Mesenchymal stem cell (in vitro differentiated cells and primary cell): ENCODE data around the gene KIN. TPM values are rescaled to one million over a fixed set of nuclear protein-coding genes. Genes with fewer than 3 reads are reported as not detected.

Experiments used
- DNase-seq: peaks from one replicate; pipeline ENCODE4 v3.0.0-alpha.2; 2013
- H2AFZ ChIP-seq: one replicate; pipeline ENCODE4 v1.6.1; 2013; ENCODE audit warnings: low read depth, mild to moderate bottlenecking, control low read depth, inconsistent platforms, low read length, moderate library complexity
- H2AK5ac ChIP-seq: 2 replicates; pipeline ENCODE4 v1.6.1; 2013; ENCODE audit warnings: low read length, moderate library complexity, mild to moderate bottlenecking, inconsistent platforms; ENCODE audit not compliant: severe bottlenecking
- H2BK120ac ChIP-seq: one replicate; pipeline ENCODE4 v1.6.1; 2013; ENCODE audit warnings: low read depth, mild to moderate bottlenecking, inconsistent platforms, low read length, moderate library complexity
- H2BK12ac ChIP-seq, 2 experiments: one replicate each; pipeline ENCODE4 v1.6.1; 2013; ENCODE audit warnings: inconsistent platforms in 2 of 2, low read length in 2 of 2, mild to moderate bottlenecking in 2 of 2, moderate library complexity in 2 of 2, control low read depth in 1 of 2
- H2BK15ac ChIP-seq: one replicate; pipeline ENCODE4 v1.6.1; 2013; ENCODE audit warnings: mild to moderate bottlenecking, low read depth, inconsistent platforms; ENCODE audit not compliant: poor library complexity, severe bottlenecking
- H2BK5ac ChIP-seq: 2 replicates; pipeline ENCODE4 v1.6.1; 2013; ENCODE audit warnings: low read depth, mild to moderate bottlenecking, low read length, control low read depth, inconsistent platforms; ENCODE audit not compliant: poor library complexity, severe bottlenecking
- H3K14ac ChIP-seq, 2 experiments: one replicate each; pipeline ENCODE4 v1.6.1; 2013; ENCODE audit warnings: inconsistent platforms in 2 of 2, low read length in 2 of 2, control low read depth in 1 of 2, mild to moderate bottlenecking in 1 of 2, moderate library complexity in 1 of 2
- H3K18ac ChIP-seq, 2 experiments: one replicate each; pipeline ENCODE4 v1.6.1; 2013; ENCODE audit warnings: inconsistent platforms in 2 of 2, low read length in 2 of 2, control low read depth in 1 of 2, low read depth in 1 of 2, mild to moderate bottlenecking in 1 of 2
- H3K23ac ChIP-seq, 2 experiments: one replicate each; pipeline ENCODE4 v1.6.1; 2013; ENCODE audit warnings: inconsistent platforms in 2 of 2, low read length in 2 of 2, mild to moderate bottlenecking in 2 of 2, moderate library complexity in 2 of 2, control low read depth in 1 of 2
- H3K27ac ChIP-seq: 2 replicates; pipeline ENCODE4 v1.5.1; 2013; ENCODE audit warnings: mild to moderate bottlenecking, moderate library complexity, low read length, control low read depth, inconsistent platforms; ENCODE audit not compliant: poor library complexity, severe bottlenecking
- H3K27me3 ChIP-seq, 2 experiments: 2 replicates each; pipeline versions ENCODE4 v1.6.1 to v1.7.0; 2013; ENCODE audit warnings: low read length in 2 of 2, mild to moderate bottlenecking in 2 of 2, moderate library complexity in 2 of 2, control low read depth in 1 of 2, inconsistent platforms in 1 of 2; ENCODE audit not compliant: control insufficient read depth in 1 of 2, insufficient read depth in 1 of 2
- H3K36me3 ChIP-seq, 2 experiments: 2 replicates each; pipeline versions ENCODE4 v1.6.1 to v1.7.0; 2013; ENCODE audit warnings: low read length in 2 of 2, control low read depth in 1 of 2, inconsistent platforms in 1 of 2, low read depth in 1 of 2, mild to moderate bottlenecking in 1 of 2; ENCODE audit not compliant: insufficient read depth in 2 of 2, control insufficient read depth in 1 of 2
- H3K4ac ChIP-seq, 2 experiments: one replicate each; pipeline ENCODE4 v1.6.1; 2013; ENCODE audit warnings: inconsistent platforms in 2 of 2, low read length in 2 of 2, mild to moderate bottlenecking in 2 of 2, moderate library complexity in 2 of 2, control low read depth in 1 of 2, low read depth in 1 of 2
- H3K4me1 ChIP-seq: 2 replicates; pipeline ENCODE4 v1.6.1; 2013; ENCODE audit warnings: low read depth, low read length, control low read depth; ENCODE audit not compliant: control insufficient read depth, insufficient read depth
- H3K4me2 ChIP-seq: 2 replicates; pipeline ENCODE4 v1.6.1; 2013; ENCODE audit warnings: low read length, mild to moderate bottlenecking, inconsistent platforms; ENCODE audit not compliant: poor library complexity, severe bottlenecking
- H3K4me3 ChIP-seq, 2 experiments: 2 replicates each; pipeline versions ENCODE4 v1.5.1 to v1.7.0; 2013; ENCODE audit warnings: low read length in 2 of 2, mild to moderate bottlenecking in 2 of 2, control low read depth in 1 of 2, low read depth in 1 of 2; ENCODE audit not compliant: insufficient read depth in 1 of 2
- H3K79me1 ChIP-seq: replicated peaks from 2 replicates; pipeline ENCODE4 v1.6.1; 2013; ENCODE audit warnings: mild to moderate bottlenecking, control low read depth, low read length, inconsistent platforms; ENCODE audit not compliant: poor library complexity, severe bottlenecking
- H3K9ac ChIP-seq: 2 replicates; pipeline ENCODE4 v1.7.0; 2013; ENCODE audit warnings: mild to moderate bottlenecking, low read length, moderate library complexity
- H3K9me3 ChIP-seq: 2 replicates; pipeline ENCODE4 v1.7.0; 2013; ENCODE audit warnings: mild to moderate bottlenecking, low read length; ENCODE audit not compliant: control insufficient read depth
- H4K8ac ChIP-seq: one replicate; pipeline ENCODE4 v1.6.1; 2013; ENCODE audit warnings: inconsistent platforms, mild to moderate bottlenecking, low read length, moderate library complexity
- H4K91ac ChIP-seq: one replicate; pipeline ENCODE4 v1.6.1; 2013; ENCODE audit warnings: mild to moderate bottlenecking, low read length, inconsistent platforms
- WGBS: methylation state at CpG from one replicate; pipeline ENCODE4 v1.1.7; 2013; ENCODE audit warnings: mixed read lengths; 5-methylcytosine and 5-hydroxymethylcytosine counted together
- polyA plus RNA-seq, 2 experiments: library from polyadenylated mRNA; stranded (reverse); fragments of 200-250 nt; gene quantifications; one replicate each; pipeline ENCODE4 v1.2.3, GENCODE V29; 2013

The KIN gene
- polyA plus RNA-seq (2013, experiment 1 of 2), result 14.8 TPM
- polyA plus RNA-seq (2013, experiment 2 of 2), result 15.7 TPM

DNA sequence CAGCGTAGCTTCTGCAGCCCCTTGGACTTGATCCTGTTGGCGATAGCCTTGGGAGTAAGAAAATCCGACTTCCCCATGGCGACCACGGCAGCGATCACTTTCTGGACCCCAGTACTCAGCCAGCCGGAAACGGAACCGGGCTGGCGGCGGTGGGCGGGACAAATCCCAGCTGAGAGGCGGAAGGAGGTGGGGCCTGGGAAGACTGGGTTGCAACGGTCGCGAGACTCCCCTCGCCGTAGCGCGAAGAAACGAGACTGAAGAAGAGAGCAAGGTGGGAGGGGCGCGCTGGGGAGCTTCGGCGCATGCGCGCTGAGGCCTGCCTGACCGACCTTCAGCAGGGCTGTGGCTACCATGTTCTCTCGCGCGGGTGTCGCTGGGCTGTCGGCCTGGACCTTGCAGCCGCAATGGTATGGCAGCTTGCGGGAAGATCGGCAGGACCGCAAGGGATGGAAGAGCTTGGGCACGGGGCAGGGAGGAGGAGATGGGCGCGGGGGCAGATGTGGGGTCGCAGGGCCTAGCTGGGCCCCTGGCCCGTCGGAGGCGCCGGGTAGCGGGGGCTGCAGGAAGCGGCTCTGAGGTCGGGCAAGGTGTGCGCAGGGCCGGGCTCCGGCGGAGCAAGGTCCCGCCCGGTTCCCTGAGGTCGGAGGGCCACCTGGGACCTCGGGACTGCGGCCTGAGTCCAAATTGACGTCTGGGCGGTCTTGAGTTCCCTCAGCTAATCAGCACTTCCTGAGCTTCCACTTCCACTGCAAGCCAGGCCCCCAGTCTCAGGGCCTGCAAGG is at the start of gene KIN, which contains the start of gene ATP5F1C:
TSS of gene KIN (minus strand) at position 137 of the 782 bp plus-strand sequence. CDS start at position 77, 60 bp downstream.
TSS of gene ATP5F1C (plus strand) at position 321 of the 782 bp plus-strand sequence. CDS start at position 352, 31 bp downstream.
- Histone ChIP-seq H2BK5ac (no peak within 1 kb of the TSS), H2BK15ac (no peak within 1 kb of the TSS), H3K18ac (peak within 1 kb of the TSS; percentile 95 to 98), H3K36me3 (peaks cover 5 to 24% of the 10 kb centered on the region in 2 experiments), H3K27ac (peak within 1 kb of the TSS; percentile 14), H3K23ac (peak within 1 kb of the TSS in 1 of 2 experiments; percentile 35), H3K79me1 (no peaks in the 10 kb centered on the region), H3K4ac (peak within 1 kb of the TSS; percentile 48 to 72), H3K9me3 (no peaks in the 10 kb centered on the region), H2BK120ac (peak within 1 kb of the TSS; percentile 76), H3K14ac (peak within 1 kb of the TSS in 1 of 2 experiments; percentile 93), H3K4me3 (peak within 1 kb of the TSS; percentile 81 to 93), H2AFZ (peak within 1 kb of the TSS; percentile 43), H2AK5ac (no peak within 1 kb of the TSS), H4K8ac (peak within 1 kb of the TSS; percentile 89), H2BK12ac (no peak within 1 kb of the TSS), H3K4me2 (peak within 1 kb of the TSS; percentile 77), H3K27me3 (no peaks in the 10 kb centered on the region), H3K9ac (peak within 1 kb of the TSS; percentile 97), H4K91ac (peak within 1 kb of the TSS; percentile 93), H3K4me1 (peaks cover 3% of the 10 kb centered on the region)
- WGBS, result under 1% methylated on average over 59 of the region's 59 CpGs
- peak; percentile 97 for DNase-seq

- no peak overlapping the region for H3K27ac ChIP-seq
- no peak overlapping the region for H4K91ac ChIP-seq
- H3K36me3 ChIP-seq, result peaks cover 0 to 8% of the 10 kb centered on the region in 2 experiments
- no peak overlapping the region for H3K4me2 ChIP-seq
- no peak overlapping the region for H3K4me3 ChIP-seq
- DNase-seq, result no peak
- H3K23ac ChIP-seq, result no peak overlapping the region
- H3K9ac ChIP-seq, result no peak overlapping the region
- H2BK5ac ChIP-seq, result no peak overlapping the region
- H2BK15ac ChIP-seq, result no peak overlapping the region
- H3K9me3 ChIP-seq, result no peaks in the 10 kb centered on the region
- H3K4me1 ChIP-seq, result peaks cover 2% of the 10 kb centered on the region
- over 99% methylated on average over 2 of the region's 2 CpGs for WGBS
- H4K8ac ChIP-seq, result no peak overlapping the region
- H3K79me1 ChIP-seq, result peaks cover 39% of the 10 kb centered on the region
- H2AFZ ChIP-seq, result no peak overlapping the region
- H3K18ac ChIP-seq, result no peak overlapping the region
- no peak overlapping the region for H2BK120ac ChIP-seq
- H3K27me3 ChIP-seq, result no peaks in the 10 kb centered on the region
- H3K4ac ChIP-seq, result no peak overlapping the region
- H3K14ac ChIP-seq, result no peak overlapping the region
- no peak overlapping the region for H2AK5ac ChIP-seq
- H2BK12ac ChIP-seq, result no peak overlapping the region
These were observed 48.8 kb upstream of the KIN start for GRCh38 chr10:7836571-7836970.

- Histone ChIP-seq H3K9me3 (no peaks in the 10 kb centered on the region), H2BK5ac (no peak overlapping the region), H3K18ac (no peak overlapping the region), H3K4ac (no peak overlapping the region), H2BK120ac (no peak overlapping the region), H3K4me1 (peaks cover 2% of the 10 kb centered on the region), H3K9ac (no peak overlapping the region), H3K36me3 (peaks cover 0 to 8% of the 10 kb centered on the region in 2 experiments), H3K14ac (no peak overlapping the region), H4K8ac (no peak overlapping the region), H3K79me1 (peaks cover 44% of the 10 kb centered on the region), H2BK15ac (no peak overlapping the region), H2AK5ac (no peak overlapping the region), H3K27ac (no peak overlapping the region), H2BK12ac (no peak overlapping the region), H2AFZ (no peak overlapping the region), H3K4me3 (no peak overlapping the region), H3K23ac (no peak overlapping the region), H3K27me3 (no peaks in the 10 kb centered on the region), H3K4me2 (no peak overlapping the region), H4K91ac (no peak overlapping the region)
- no CpG with 5 or more reads among the region's 3 CpGs for WGBS
- DNase-seq, result no peak
These were observed 46.5 kb upstream of the KIN start for GRCh38 chr10:7834262-7834661.

- Histone ChIP-seq H3K14ac (no peak overlapping the region), H3K18ac (no peak overlapping the region), H3K23ac (no peak overlapping the region), H3K9me3 (no peaks in the 10 kb centered on the region), H3K27me3 (no peaks in the 10 kb centered on the region), H3K27ac (no peak overlapping the region), H3K79me1 (peaks cover 47% of the 10 kb centered on the region), H2BK5ac (no peak overlapping the region), H3K36me3 (peaks cover 0 to 8% of the 10 kb centered on the region in 2 experiments), H2BK15ac (no peak overlapping the region), H4K91ac (no peak overlapping the region), H2AK5ac (no peak overlapping the region), H4K8ac (no peak overlapping the region), H3K4me1 (peaks cover 2% of the 10 kb centered on the region), H3K4ac (no peak overlapping the region), H3K9ac (no peak overlapping the region), H3K4me2 (no peak overlapping the region), H2BK12ac (no peak overlapping the region), H2AFZ (no peak overlapping the region), H3K4me3 (no peak overlapping the region), H2BK120ac (no peak overlapping the region)
- DNase-seq, result no peak
These were observed 45.4 kb upstream of the KIN start for GRCh38 chr10:7833210-7833609.
